CD4-positive, alpha-beta T cell (primary cell): ENCODE measurements around the gene DFFB. TPM values are rescaled to one million over a fixed set of nuclear protein-coding genes. Genes with fewer than 3 reads are reported as not detected.
A peak's percentile ranks its signal among the peaks of the same experiment; 100 is the strongest.

ENCODE experiments used
- ATAC-seq: fragments of 200-7000 bp; cut with Tn5 transposase; one replicate; pipeline ENCODE4 v1.10.0; 2022; ENCODE audit warnings: mild to moderate bottlenecking; ENCODE audit not compliant: poor library complexity
- CTCF ChIA-PET: fragments of 350-600 bp; sonication (Branson Sonifier 250); formaldehyde crosslinking; loops from one replicate; lab custom pipeline; 2021; ENCODE audit warnings: antibody characterized with exemption, inconsistent platforms; lab: Charles Lee
- POLR2A ChIA-PET: fragments of 350-600 bp; sonication (Branson Sonifier 250); formaldehyde crosslinking; loops from one replicate; lab custom pipeline; 2021; ENCODE audit warnings: antibody characterized with exemption, inconsistent platforms; lab: Charles Lee
- DNase-seq, 14 experiments: peaks; one replicate each; pipeline ENCODE4 v3.0.0-alpha.2; 2013 to 2020; ENCODE audit warnings: mixed read lengths in 2 of 14
- H3K27ac ChIP-seq, 2 donors: one replicate each; pipeline versions ENCODE4 v1.5.1 to v1.7.0; 2013; ENCODE audit warnings: low read length in 2 of 2, low read depth in 1 of 2, mild to moderate bottlenecking in 1 of 2
- H3K27me3 ChIP-seq, 2 experiments: 1 replicate in 1 of 2; 2 replicates in 1 of 2; pipeline versions ENCODE4 v1.6.1 to v1.7.0; 2013; ENCODE audit warnings: low read length in 2 of 2, control low read depth in 1 of 2, mild to moderate bottlenecking in 1 of 2, moderate library complexity in 1 of 2; ENCODE audit not compliant: insufficient read depth in 2 of 2, control insufficient read depth in 1 of 2
- H3K36me3 ChIP-seq: one replicate; pipeline ENCODE4 v1.6.1; 2013; ENCODE audit warnings: low read length, control low read depth; ENCODE audit not compliant: insufficient read depth
- H3K4me1 ChIP-seq: one replicate; pipeline ENCODE4 v1.6.1; 2013; ENCODE audit warnings: low read length, control low read depth; ENCODE audit not compliant: insufficient read depth
- H3K4me3 ChIP-seq: one replicate; pipeline ENCODE4 v1.5.1; 2013; ENCODE audit warnings: mild to moderate bottlenecking, low read length, moderate library complexity
- H3K9me3 ChIP-seq, 2 experiments: 1 replicate in 1 of 2; 2 replicates in 1 of 2; pipeline versions ENCODE4 v1.6.1 to v1.7.0; 2013; ENCODE audit warnings: low read length in 2 of 2, mild to moderate bottlenecking in 2 of 2, control low read depth in 1 of 2, moderate library complexity in 1 of 2; ENCODE audit not compliant: control insufficient read depth in 1 of 2, insufficient read depth in 1 of 2
- H3K27ac Mint-ChIP-seq: one replicate; pipeline ENCODE4 v1.8.0; 2020; ENCODE audit warnings: mixed read lengths
- H3K27me3 Mint-ChIP-seq: one replicate; pipeline ENCODE4 v1.8.0; 2021; ENCODE audit warnings: mixed read lengths
- H3K36me3 Mint-ChIP-seq: one replicate; pipeline ENCODE4 v1.8.0; 2021; ENCODE audit warnings: low read depth, mixed read lengths
- H3K4me1 Mint-ChIP-seq: one replicate; pipeline ENCODE4 v1.8.0; 2021; ENCODE audit warnings: low read depth, mixed read lengths
- H3K4me3 Mint-ChIP-seq: one replicate; pipeline ENCODE4 v1.8.0; 2020; ENCODE audit warnings: mild to moderate bottlenecking, mixed read lengths
- H3K9me3 Mint-ChIP-seq: one replicate; pipeline ENCODE4 v1.8.0; 2020; ENCODE audit warnings: mixed read lengths
- intact Hi-C, 2 experiments: fragments of 100-400 bp; cut with DNase I in 1 of 2; cut with micrococcal nuclease in 1 of 2; formaldehyde crosslinking; loops; one replicate each; pipeline versions ENCODE4 v1.15.1 to v1.9.0; 2023 to 2025; cut with DNase I, micrococcal nuclease
- total RNA-seq, 174 experiments: library from RNA in 2 of 174; stranded (reverse) in 2 of 174; gene quantifications; one replicate each; pipeline ENCODE4 v1.2.3 and lab custom pipeline; 2021 to 2026
- TF ChIP-seq, protein P1 (sequence below): fragments of 200-600 bp; IDR thresholded peaks from one replicate; pipeline ENCODE4 v1.8.0; 2022; ENCODE audit warnings: antibody characterized with exemption, mild to moderate bottlenecking

DFFB gene
- total RNA-seq, 2 experiments from 2014 or later = 6.7 to 6.8 TPM

DNA sequence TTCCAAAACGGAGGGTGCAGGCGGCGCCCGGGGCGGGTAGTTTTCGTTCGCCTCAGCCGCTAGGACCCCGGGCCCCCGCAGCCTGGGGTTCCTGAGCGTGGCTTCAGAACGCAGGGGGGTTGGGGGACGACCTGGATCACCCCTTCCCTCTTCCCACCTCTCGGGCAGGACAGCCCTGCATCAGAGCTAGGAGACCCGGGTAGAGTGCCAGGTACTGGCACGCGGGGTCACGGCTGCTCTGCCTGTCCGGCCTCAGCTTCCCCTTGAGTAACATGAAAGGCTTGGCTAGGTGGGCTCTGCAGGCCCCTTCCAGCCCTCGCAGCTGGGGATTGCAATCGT lies 484 bp downstream of the DFFB start:
- Mint-ChIP-seq H3K27ac (no peak overlapping the region), H3K4me1 (peaks cover 43% of the 10 kb centered on the region), H3K36me3 (peaks cover 21% of the 10 kb centered on the region), H3K27me3 (no peaks in the 10 kb centered on the region), H3K9me3 (no peaks in the 10 kb centered on the region), H3K4me3 (peak overlapping the region; percentile 100)
- Histone ChIP-seq H3K27ac (peak overlapping the region; percentile 41 to 49), H3K4me3 (peak overlapping the region; percentile 87), H3K36me3 (peaks cover 3% of the 10 kb centered on the region), H3K4me1 (peaks cover 40% of the 10 kb centered on the region), H3K27me3 (no peaks in the 10 kb centered on the region), H3K9me3 (no peaks in the 10 kb centered on the region)
- no peak for ATAC-seq
- CTCF ChIA-PET = interaction anchor here (0.5 to 2.3 kb wide), 8 partner anchors 28 to 246 kb away, joined by 3 to 8 read pairs (median 4); partner anchors contain the start of genes C1orf174 and LRRC47
- TF ChIP-seq, protein P1, sequence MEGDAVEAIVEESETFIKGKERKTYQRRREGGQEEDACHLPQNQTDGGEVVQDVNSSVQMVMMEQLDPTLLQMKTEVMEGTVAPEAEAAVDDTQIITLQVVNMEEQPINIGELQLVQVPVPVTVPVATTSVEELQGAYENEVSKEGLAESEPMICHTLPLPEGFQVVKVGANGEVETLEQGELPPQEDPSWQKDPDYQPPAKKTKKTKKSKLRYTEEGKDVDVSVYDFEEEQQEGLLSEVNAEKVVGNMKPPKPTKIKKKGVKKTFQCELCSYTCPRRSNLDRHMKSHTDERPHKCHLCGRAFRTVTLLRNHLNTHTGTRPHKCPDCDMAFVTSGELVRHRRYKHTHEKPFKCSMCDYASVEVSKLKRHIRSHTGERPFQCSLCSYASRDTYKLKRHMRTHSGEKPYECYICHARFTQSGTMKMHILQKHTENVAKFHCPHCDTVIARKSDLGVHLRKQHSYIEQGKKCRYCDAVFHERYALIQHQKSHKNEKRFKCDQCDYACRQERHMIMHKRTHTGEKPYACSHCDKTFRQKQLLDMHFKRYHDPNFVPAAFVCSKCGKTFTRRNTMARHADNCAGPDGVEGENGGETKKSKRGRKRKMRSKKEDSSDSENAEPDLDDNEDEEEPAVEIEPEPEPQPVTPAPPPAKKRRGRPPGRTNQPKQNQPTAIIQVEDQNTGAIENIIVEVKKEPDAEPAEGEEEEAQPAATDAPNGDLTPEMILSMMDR = no peak
- no peak for DNase-seq
- intact Hi-C loops = loop anchor here (1.0 to 2.0 kb wide), 2 partner anchors 43 to 61 kb away; partner anchors contain the start of genes C1orf174 (in 2 of the 2) and LRRC47 (in 2 of the 2)
- POLR2A ChIA-PET = interaction anchor here (0.8 to 2.6 kb wide), 5 partner anchors 10 to 61 kb away, joined by 3 to 15 read pairs (median 8); partner anchors contain the start of genes C1orf174 and LRRC47

DNA sequence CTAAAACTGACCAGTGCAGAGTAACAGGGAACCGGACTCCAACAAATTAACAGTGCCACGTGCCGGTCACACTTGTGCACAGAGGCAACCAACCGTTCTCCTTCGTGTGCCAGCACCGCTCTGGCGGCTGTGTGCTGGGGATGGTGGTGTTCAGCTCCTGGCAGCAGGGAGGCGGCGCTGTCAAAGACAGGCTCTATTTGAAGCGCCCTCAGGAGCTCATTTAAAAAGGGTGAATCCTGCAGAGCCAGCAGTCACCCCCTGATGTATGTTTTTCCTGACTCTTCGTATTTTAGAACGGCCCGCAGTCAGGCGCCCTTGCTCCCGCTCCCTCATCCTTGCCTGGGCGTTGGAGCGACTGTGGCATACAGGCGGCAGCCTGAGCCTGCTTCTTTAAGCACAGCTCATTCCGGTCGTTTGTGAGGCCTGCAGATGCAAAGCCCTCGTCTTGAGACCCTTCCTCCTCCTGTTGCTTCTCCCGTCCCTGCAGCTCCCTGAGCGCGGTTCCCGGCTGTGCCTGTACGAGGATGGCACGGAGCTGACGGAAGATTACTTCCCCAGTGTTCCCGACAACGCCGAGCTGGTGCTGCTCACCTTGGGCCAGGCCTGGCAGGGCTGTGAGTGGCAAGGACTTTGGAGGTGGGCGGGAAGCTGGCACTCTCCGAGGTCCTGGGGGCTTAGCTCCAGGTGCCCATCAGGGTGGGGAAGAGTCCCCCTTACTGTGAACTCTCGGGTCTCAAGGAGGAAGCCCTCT lies 1.1 kb downstream of the DFFB start:
- peaks cover 40% of the 10 kb centered on the region for H3K4me1 ChIP-seq
- Mint-ChIP-seq H3K9me3 (no peaks in the 10 kb centered on the region), H3K36me3 (peaks cover 23% of the 10 kb centered on the region), H3K4me1 (peaks cover 37% of the 10 kb centered on the region), H3K27me3 (no peaks in the 10 kb centered on the region), H3K27ac (no peak overlapping the region), H3K4me3 (peak overlapping the region; percentile 100)
- DNase-seq = peak in 2 of 14 experiments; percentile 28 to 44
- intact Hi-C loops = no loop called here
- no peaks in the 10 kb centered on the region for H3K27me3 ChIP-seq
- TF ChIP-seq, protein P1 = no peak
- peaks cover 3% of the 10 kb centered on the region for H3K36me3 ChIP-seq
- POLR2A ChIA-PET = interaction anchor here (1.4 to 2.6 kb wide), 2 partner anchors 42 to 62 kb away, joined by 9 to 15 read pairs; partner anchors contain the start of genes C1orf174 and LRRC47
- no peak overlapping the region for H3K27ac ChIP-seq
- peak overlapping the region; percentile 87 for H3K4me3 ChIP-seq
- H3K9me3 ChIP-seq = no peaks in the 10 kb centered on the region
- no peak for ATAC-seq
- CTCF ChIA-PET = interaction anchor here (1.8 to 2.3 kb wide), 2 partner anchors 41 to 44 kb away, joined by 8 read pairs; partner anchors contain the start of gene C1orf174

DNA sequence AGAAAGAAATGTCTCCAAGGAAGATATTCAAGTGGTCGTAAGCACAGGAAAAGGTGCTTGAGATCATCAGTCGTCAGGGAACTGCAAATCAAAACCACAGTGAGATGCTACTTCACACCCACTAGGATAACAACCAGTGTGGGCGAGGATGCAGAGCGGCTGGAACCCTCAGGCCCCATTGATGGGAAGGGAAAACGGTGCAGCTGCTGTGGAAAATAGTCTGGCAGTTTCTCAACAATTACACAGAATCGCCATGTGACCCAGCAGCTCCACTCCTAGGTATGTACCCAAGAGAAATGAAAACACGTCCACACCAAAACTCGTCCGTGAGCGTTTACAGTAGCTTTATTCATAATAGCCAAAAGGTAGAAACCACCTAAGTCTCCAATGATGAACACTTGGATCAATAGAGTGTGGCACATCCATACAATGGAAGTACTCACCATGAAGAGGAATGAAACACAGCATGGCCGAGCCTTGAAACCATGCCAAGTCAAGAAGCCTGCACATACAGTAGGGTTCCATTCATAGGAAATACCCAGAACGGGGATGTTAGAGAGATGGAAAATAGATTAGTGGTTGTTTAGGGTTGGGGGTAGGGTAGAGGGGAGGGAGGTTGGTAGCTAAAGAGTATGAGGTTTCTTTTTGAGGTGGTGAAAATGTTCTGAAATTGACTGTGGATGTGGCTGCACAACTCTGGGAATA lies 6.1 kb downstream of the DFFB start:
- CTCF ChIA-PET = no interaction called here
- TF ChIP-seq, protein P1 = no peak

More for the DNA sequence above, 6.1 kb downstream of the DFFB start:
- H3K27ac ChIP-seq = no peak overlapping the region
- Mint-ChIP-seq H3K4me1 (peaks cover 8% of the 10 kb centered on the region), H3K27ac (no peak overlapping the region), H3K9me3 (no peaks in the 10 kb centered on the region), H3K27me3 (no peaks in the 10 kb centered on the region), H3K36me3 (peaks cover 42% of the 10 kb centered on the region), H3K4me3 (no peak overlapping the region)
- ATAC-seq = no peak
- DNase-seq = no peak
- POLR2A ChIA-PET = no interaction called here
- no peak overlapping the region for H3K4me3 ChIP-seq
- intact Hi-C loops = no loop called here
- peaks cover 15% of the 10 kb centered on the region for H3K4me1 ChIP-seq
- peaks cover 21% of the 10 kb centered on the region for H3K36me3 ChIP-seq
- H3K27me3 ChIP-seq = no peaks in the 10 kb centered on the region
- peaks cover 0 to 5% of the 10 kb centered on the region in 2 experiments for H3K9me3 ChIP-seq
